ENCODE data around the gene ZBTB7C. TPM values are rescaled to one million over a fixed set of nuclear protein-coding genes. Genes with fewer than 3 reads are reported as not detected.

The ZBTB7C gene
- total and polyA plus RNA-seq, 3 experiments from 2014 or later = 0.13 TPM; not detected in 2

DNA sequence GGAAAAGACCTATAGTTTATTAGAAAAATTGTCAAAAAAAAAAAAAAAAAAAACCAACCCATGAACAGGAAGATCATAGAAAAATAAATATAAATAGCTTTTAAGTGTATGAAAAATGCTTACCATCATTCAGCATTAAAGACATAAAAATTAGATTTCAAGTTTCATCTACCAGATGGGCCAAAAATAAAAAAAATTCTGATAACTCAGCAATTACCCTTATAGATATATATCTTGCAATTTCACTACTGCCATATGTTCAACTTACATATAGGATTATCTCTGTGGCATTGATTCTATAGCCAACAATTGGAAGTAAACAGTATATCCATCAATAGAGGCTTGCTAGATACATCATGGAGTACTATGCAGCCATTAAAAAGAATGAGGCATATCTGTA lies 352.2 kb downstream of the ZBTB7C start:
- H3K4me1 ChIP-seq (ENCODE audit: insufficient read depth, low read length) = no peaks in the 10 kb centered on the region
- Mint-ChIP-seq H3K4me1 (no peaks in the 10 kb centered on the region), H3K9me3 (peaks cover 0 to 1% (median 0%) of the 10 kb centered on the region in 5 donors), H3K4me3 (no peak overlapping the region), H3K27me3 (peaks cover 23 to 70% of the 10 kb centered on the region in 2 donors), H3K27ac (no peak overlapping the region), H3K36me3 (no peaks in the 10 kb centered on the region)
- H3K9me3 ChIP-seq (ENCODE audit: low read length) = no peaks in the 10 kb centered on the region
- DNase-seq = no peak
- no peak overlapping the region for H3K4me3 ChIP-seq (ENCODE audit: low read length)
- POLR2A ChIA-PET = no interaction called here
- no peaks in the 10 kb centered on the region for H3K27me3 ChIP-seq (ENCODE audit: insufficient read depth, low read length, poor library complexity, severe bottlenecking)
- no peaks in the 10 kb centered on the region for H3K36me3 ChIP-seq (ENCODE audit: insufficient read depth, low read length)
- H3K27ac ChIP-seq (ENCODE audit: low read depth, low read length) = no peak overlapping the region
- CTCF ChIA-PET = no interaction called here

DNA sequence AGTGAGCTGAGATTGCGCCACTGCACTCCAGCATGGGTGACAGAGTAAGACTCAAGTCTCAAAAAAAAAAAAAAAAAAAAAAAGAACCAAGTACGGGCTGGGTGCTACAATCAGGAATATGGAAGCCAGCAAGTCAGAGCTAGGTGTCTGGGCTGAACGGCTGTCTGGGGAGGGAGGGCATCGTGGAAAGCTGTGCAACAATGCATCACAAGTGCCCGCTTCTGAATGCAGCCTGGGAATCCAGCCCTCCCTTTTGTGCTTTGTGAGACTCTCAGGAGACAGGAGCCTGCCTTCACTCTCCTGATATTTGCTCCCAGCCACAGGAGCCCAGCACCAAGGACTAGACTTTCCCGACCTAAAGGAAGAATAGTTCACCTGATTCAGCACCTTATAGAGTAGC lies 353.8 kb downstream of the ZBTB7C start:
- Histone ChIP-seq H3K4me3 (ENCODE audit: low read length) (no peak overlapping the region), H3K27ac (ENCODE audit: low read depth, low read length) (no peak overlapping the region), H3K27me3 (ENCODE audit: insufficient read depth, low read length, poor library complexity, severe bottlenecking) (no peaks in the 10 kb centered on the region), H3K9me3 (ENCODE audit: low read length) (no peaks in the 10 kb centered on the region), H3K4me1 (ENCODE audit: insufficient read depth, low read length) (no peaks in the 10 kb centered on the region), H3K36me3 (ENCODE audit: insufficient read depth, low read length) (no peaks in the 10 kb centered on the region)
- Mint-ChIP-seq H3K4me3 (no peak overlapping the region), H3K27me3 (peaks cover 25 to 75% of the 10 kb centered on the region in 2 donors), H3K27ac (no peak overlapping the region), H3K36me3 (no peaks in the 10 kb centered on the region), H3K9me3 (peaks cover 0 to 1% (median 0%) of the 10 kb centered on the region in 5 donors), H3K4me1 (no peaks in the 10 kb centered on the region)
- CTCF ChIA-PET = no interaction called here
- DNase-seq = no peak
- POLR2A ChIA-PET = no interaction called here

DNA sequence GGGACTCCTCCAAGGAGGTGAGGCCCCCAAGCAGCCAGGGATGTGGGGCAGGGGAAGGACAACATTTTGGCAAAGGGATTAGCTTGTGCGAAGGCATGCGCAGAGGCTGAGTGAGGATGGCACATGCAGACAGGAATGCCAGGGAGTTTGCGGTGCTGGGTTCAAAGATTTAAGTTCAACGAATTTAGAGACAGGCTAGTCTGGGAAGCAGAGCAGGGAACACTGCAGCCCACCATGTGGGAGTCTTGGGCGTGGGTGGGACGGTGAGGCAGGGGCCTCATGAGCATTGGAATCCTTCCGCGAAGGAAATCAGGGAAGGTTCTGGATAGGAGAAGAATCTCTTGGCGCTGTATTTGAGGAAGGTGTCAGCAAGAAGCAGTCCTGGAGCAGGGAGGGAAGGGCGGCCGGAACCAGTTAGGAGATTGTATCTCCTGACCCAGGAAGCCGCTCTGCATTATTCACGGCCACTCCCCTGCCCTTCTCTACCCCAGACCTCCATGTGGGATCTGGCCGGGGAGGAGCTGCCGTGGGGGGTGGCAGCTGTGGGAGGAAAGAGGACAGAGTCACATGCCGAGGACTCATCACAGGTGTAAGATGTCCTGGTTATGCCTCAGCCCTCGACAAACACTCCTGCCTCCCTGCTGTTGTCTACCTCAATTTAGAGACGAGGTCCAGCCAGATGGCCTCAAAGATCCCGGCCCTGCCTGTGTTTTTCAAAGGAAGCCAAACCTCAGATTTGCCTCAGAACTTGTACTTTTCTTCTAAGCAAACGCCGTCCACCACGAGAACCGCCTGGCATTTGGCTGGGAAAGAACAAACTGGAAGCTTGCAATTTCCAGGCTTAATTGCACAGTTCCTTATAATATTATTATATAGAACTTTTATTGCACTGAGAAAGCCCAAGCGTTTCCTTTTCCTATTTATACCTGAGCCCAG lies 355.0 kb downstream of the ZBTB7C start:
- no peak overlapping the region for H3K27ac ChIP-seq (ENCODE audit: low read depth, low read length)
- Mint-ChIP-seq H3K27ac (no peak overlapping the region), H3K36me3 (no peaks in the 10 kb centered on the region), H3K4me3 (no peak overlapping the region), H3K4me1 (no peaks in the 10 kb centered on the region), H3K27me3 (peaks cover 25 to 67% of the 10 kb centered on the region in 2 donors), H3K9me3 (peaks cover 0 to 1% (median 0%) of the 10 kb centered on the region in 5 donors)
- no peak for DNase-seq
- H3K4me3 ChIP-seq (ENCODE audit: low read length) = no peak overlapping the region
- H3K9me3 ChIP-seq (ENCODE audit: low read length) = no peaks in the 10 kb centered on the region
- ChIA-PET CTCF (no interaction called here), POLR2A (no interaction called here)
- no peaks in the 10 kb centered on the region for H3K4me1 ChIP-seq (ENCODE audit: insufficient read depth, low read length)
- no peaks in the 10 kb centered on the region for H3K27me3 ChIP-seq (ENCODE audit: insufficient read depth, low read length, poor library complexity, severe bottlenecking)
- no peaks in the 10 kb centered on the region for H3K36me3 ChIP-seq (ENCODE audit: insufficient read depth, low read length)

DNA sequence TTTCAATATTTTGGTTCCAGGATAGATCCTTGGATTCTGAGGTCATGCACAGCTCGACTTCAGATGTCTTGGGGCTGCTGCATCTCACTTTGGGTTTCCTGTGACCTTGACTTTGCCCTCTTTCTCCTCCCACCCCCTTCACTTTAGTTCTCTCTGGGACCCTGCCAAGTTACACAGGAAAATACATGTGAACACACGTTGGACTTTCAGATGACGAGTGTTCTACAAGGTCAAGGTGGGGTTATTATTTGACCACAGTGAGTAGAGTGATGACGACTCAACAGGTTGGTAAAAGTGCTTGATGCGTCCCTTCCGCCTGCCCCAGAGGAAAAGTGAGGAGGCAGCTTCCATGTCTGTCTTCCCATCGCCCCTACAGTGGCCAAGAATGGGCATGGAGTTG lies 356.3 kb downstream of the ZBTB7C start:
- Mint-ChIP-seq H3K27me3 (peaks cover 24 to 58% of the 10 kb centered on the region in 2 donors), H3K4me1 (no peaks in the 10 kb centered on the region), H3K27ac (no peak overlapping the region), H3K4me3 (no peak overlapping the region), H3K9me3 (peaks cover 0 to 1% (median 0%) of the 10 kb centered on the region in 5 donors), H3K36me3 (no peaks in the 10 kb centered on the region)
- POLR2A ChIA-PET = no interaction called here
- Histone ChIP-seq H3K4me1 (ENCODE audit: insufficient read depth, low read length) (no peaks in the 10 kb centered on the region), H3K9me3 (ENCODE audit: low read length) (no peaks in the 10 kb centered on the region), H3K36me3 (ENCODE audit: insufficient read depth, low read length) (no peaks in the 10 kb centered on the region), H3K4me3 (ENCODE audit: low read length) (no peak overlapping the region), H3K27ac (ENCODE audit: low read depth, low read length) (no peak overlapping the region), H3K27me3 (ENCODE audit: insufficient read depth, low read length, poor library complexity, severe bottlenecking) (no peaks in the 10 kb centered on the region)
- DNase-seq = no peak
- CTCF ChIA-PET = interaction anchor here (1.3 kb wide), 1 partner anchor 9 kb away, joined by 4 read pairs; no protein-coding TSS in a partner anchor

DNA sequence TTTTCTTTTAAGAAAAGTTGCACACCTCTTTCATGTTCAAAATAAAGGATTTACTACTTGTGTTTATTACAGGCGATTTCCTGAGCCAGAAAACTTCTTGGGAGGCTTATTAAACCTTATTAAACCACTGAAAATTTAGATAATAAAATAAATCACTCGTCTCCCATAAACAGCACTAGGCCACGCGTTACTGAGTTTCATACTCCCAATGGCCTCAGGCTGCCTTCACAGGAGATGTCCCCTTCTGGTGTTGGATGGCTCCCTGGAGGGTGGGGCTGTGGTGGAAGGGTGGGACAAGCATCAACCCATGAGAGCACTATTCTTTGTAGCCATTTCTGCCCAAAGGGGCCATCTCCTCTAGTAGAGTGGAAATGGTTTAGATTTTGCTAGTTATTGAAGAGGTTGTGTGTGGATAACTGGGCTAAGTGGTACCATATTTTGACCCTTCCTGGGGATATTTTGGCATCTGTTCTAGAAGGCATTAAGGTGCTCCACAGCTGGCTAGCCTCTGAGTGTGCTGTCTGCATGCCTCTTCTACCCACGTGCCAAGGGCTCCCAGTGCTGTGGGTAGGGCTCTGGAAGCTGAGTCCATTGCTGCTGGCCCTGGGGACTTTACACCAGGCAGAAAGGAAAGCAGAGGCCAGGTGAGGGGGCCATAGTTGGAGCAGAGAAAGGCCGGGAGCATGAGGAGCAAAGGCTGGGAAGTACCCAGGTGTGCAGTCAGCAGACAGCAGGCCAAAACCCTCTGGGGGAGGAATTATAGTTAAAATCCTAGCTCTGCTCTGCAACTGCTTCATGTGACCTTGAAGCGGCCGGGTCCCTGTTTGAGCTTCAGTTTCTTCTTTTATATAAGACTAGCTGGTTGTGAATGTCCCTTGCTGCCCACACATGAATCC lies 357.0 kb downstream of the ZBTB7C start:
- Histone ChIP-seq H3K36me3 (ENCODE audit: insufficient read depth, low read length) (no peaks in the 10 kb centered on the region), H3K4me3 (ENCODE audit: low read length) (no peak overlapping the region), H3K9me3 (ENCODE audit: low read length) (no peaks in the 10 kb centered on the region), H3K4me1 (ENCODE audit: insufficient read depth, low read length) (no peaks in the 10 kb centered on the region), H3K27ac (ENCODE audit: low read depth, low read length) (no peak overlapping the region), H3K27me3 (ENCODE audit: insufficient read depth, low read length, poor library complexity, severe bottlenecking) (no peaks in the 10 kb centered on the region)
- POLR2A ChIA-PET = no interaction called here
- H3K4me3 Mint-ChIP-seq = no peak overlapping the region
- no peak for DNase-seq
- CTCF ChIA-PET = interaction anchor here (1.3 kb wide), 1 partner anchor 10 kb away, joined by 4 read pairs; no protein-coding TSS in a partner anchor
- no peaks in the 10 kb centered on the region for H3K9me3 Mint-ChIP-seq
- peaks cover 24 to 61% of the 10 kb centered on the region in 2 donors for H3K27me3 Mint-ChIP-seq
- H3K36me3 Mint-ChIP-seq = no peaks in the 10 kb centered on the region
- H3K4me1 Mint-ChIP-seq = no peaks in the 10 kb centered on the region
- H3K27ac Mint-ChIP-seq = no peak overlapping the region

DNA sequence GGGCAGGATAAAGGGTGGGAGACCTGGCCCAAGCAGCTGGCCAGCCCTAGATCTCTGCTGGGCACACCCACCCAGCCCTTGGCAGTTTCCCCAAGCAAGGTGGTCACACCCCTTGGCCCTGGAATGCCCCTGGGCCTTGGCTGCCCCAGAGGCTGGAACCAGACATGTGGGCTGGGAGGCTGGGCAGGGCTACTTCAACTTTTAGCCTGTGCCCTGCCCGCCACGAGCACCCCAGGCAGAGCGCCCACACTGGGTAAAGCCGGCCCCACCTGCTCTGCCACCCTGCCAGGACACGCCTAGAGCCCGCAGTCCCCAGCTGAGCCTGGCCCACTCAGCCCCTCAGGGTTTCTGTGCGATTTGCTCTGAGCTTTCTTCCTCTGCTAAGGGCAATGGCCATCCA lies 359.0 kb downstream of the ZBTB7C start:
- H3K4me1 ChIP-seq (ENCODE audit: insufficient read depth, low read length) = no peaks in the 10 kb centered on the region
- POLR2A ChIA-PET = no interaction called here
- H3K9me3 ChIP-seq (ENCODE audit: low read length) = no peaks in the 10 kb centered on the region
- no peaks in the 10 kb centered on the region for H3K36me3 ChIP-seq (ENCODE audit: insufficient read depth, low read length)
- DNase-seq = no peak
- Mint-ChIP-seq H3K27me3 (peaks cover 20 to 55% of the 10 kb centered on the region in 2 donors), H3K9me3 (peaks cover 0 to 3% (median 0%) of the 10 kb centered on the region in 5 donors), H3K27ac (no peak overlapping the region), H3K4me1 (no peaks in the 10 kb centered on the region), H3K4me3 (no peak overlapping the region), H3K36me3 (peaks cover 0 to 4% (median 0%) of the 10 kb centered on the region in 3 donors)
- no peak overlapping the region for H3K4me3 ChIP-seq (ENCODE audit: low read length)
- no peaks in the 10 kb centered on the region for H3K27me3 ChIP-seq (ENCODE audit: insufficient read depth, low read length, poor library complexity, severe bottlenecking)
- no peak overlapping the region for H3K27ac ChIP-seq (ENCODE audit: low read depth, low read length)
- CTCF ChIA-PET = no interaction called here

DNA sequence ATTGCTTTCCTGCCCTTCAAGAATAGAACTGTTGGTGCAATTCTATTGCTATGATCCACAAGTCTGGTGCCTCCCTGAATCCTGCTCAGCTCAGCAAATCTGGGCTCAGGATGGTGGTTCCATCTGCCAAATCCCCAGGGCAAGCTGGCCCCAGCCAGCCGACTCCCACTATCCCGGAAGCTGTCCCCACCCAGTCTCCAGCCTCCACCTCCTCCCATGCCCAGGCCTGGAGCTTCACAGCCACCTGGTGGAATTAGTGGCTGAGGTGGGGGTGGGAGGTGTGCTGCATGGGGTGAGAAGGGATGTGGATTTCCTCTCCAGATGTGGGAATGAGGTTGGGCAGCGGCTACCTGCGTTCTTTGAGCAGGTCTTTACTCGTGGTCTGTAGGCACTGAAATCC lies 359.4 kb downstream of the ZBTB7C start:
- Mint-ChIP-seq H3K27ac (no peak overlapping the region), H3K4me3 (no peak overlapping the region), H3K4me1 (no peaks in the 10 kb centered on the region), H3K36me3 (peaks cover 0 to 4% (median 0%) of the 10 kb centered on the region in 3 donors), H3K27me3 (peaks cover 17 to 52% of the 10 kb centered on the region in 2 donors), H3K9me3 (peaks cover 0 to 3% (median 0%) of the 10 kb centered on the region in 5 donors)
- Histone ChIP-seq H3K36me3 (ENCODE audit: insufficient read depth, low read length) (no peaks in the 10 kb centered on the region), H3K27ac (ENCODE audit: low read depth, low read length) (no peak overlapping the region), H3K9me3 (ENCODE audit: low read length) (no peaks in the 10 kb centered on the region), H3K4me3 (ENCODE audit: low read length) (no peak overlapping the region), H3K27me3 (ENCODE audit: insufficient read depth, low read length, poor library complexity, severe bottlenecking) (no peaks in the 10 kb centered on the region), H3K4me1 (ENCODE audit: insufficient read depth, low read length) (no peaks in the 10 kb centered on the region)
- CTCF ChIA-PET = no interaction called here
- DNase-seq = no peak
- POLR2A ChIA-PET = no interaction called here

DNA sequence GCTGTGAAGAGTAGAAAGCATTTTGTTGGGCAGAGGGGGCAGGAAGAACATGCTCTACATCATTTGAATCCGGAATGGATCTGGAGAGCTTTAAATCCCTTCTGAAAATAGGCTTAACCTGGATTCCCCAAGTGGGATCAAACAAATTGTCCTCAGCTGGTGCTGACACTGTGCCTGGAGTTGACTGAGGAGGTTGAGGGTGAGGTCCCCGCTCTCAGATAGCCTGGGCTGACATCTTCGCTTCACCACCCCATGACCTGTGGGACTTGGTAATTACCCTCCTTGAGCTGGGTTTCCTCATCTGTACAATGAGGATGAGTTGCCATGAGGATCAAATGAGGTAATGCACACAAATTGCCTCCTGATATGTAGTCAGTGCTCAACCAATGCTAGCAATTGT lies 360.9 kb downstream of the ZBTB7C start:
- peaks cover 0 to 4% (median 0%) of the 10 kb centered on the region in 3 donors for H3K36me3 Mint-ChIP-seq
- H3K4me3 ChIP-seq (ENCODE audit: low read length) = no peak overlapping the region
- no peaks in the 10 kb centered on the region for H3K9me3 ChIP-seq (ENCODE audit: low read length)
- no peak overlapping the region for H3K4me3 Mint-ChIP-seq
- CTCF ChIA-PET = no interaction called here
- H3K27me3 Mint-ChIP-seq = peaks cover 15 to 39% of the 10 kb centered on the region in 2 donors
- POLR2A ChIA-PET = no interaction called here
- no peaks in the 10 kb centered on the region for H3K36me3 ChIP-seq (ENCODE audit: insufficient read depth, low read length)
- peaks cover 0 to 6% (median 0%) of the 10 kb centered on the region in 5 donors for H3K9me3 Mint-ChIP-seq
- no peak for DNase-seq
- H3K27me3 ChIP-seq (ENCODE audit: insufficient read depth, low read length, poor library complexity, severe bottlenecking) = no peaks in the 10 kb centered on the region
- H3K27ac ChIP-seq (ENCODE audit: low read depth, low read length) = no peak overlapping the region
- no peak overlapping the region for H3K27ac Mint-ChIP-seq
- no peaks in the 10 kb centered on the region for H3K4me1 ChIP-seq (ENCODE audit: insufficient read depth, low read length)
- H3K4me1 Mint-ChIP-seq = no peaks in the 10 kb centered on the region
